Neutrophil (primary cell): ENCODE data around the gene GDF10.

Source experiments
- H3K27ac ChIP-seq: fragments of 200-600 bp; sonication (generic); 2 replicates; pipeline ENCODE4 v1.5.1; 2016; ENCODE audit warnings: mild to moderate bottlenecking, moderate library complexity
- H3K27me3 ChIP-seq: fragments of 200-600 bp; sonication (generic); 2 replicates; pipeline ENCODE4 v1.6.0; 2016; ENCODE audit warnings: mild to moderate bottlenecking
- H3K36me3 ChIP-seq: fragments of 200-600 bp; sonication (generic); 2 replicates; pipeline ENCODE4 v1.5.1; 2017
- H3K4me1 ChIP-seq, 2 experiments: fragments of 200-600 bp in 1 of 2; sonication (generic) in 1 of 2; 1 replicate in 1 of 2; 2 replicates in 1 of 2; pipeline versions ENCODE4 v1.5.1 to v1.6.1; 2013 to 2016; ENCODE audit warnings: low read depth in 1 of 2, low read length in 1 of 2, mild to moderate bottlenecking in 1 of 2, moderate library complexity in 1 of 2; ENCODE audit not compliant: control insufficient read depth in 1 of 2, insufficient read depth in 1 of 2
- H3K4me3 ChIP-seq, 2 experiments: fragments of 200-600 bp in 1 of 2; sonication (generic) in 1 of 2; 1 replicate in 1 of 2; 2 replicates in 1 of 2; pipeline ENCODE4 v1.5.1; 2013 to 2016; ENCODE audit warnings: low read depth in 1 of 2, low read length in 1 of 2, mild to moderate bottlenecking in 1 of 2, moderate library complexity in 1 of 2
- H3K9me3 ChIP-seq: fragments of 200-600 bp; sonication (generic); 2 replicates; pipeline ENCODE4 v1.5.1; 2016
- CTCF ChIP-seq: fragments of 200-600 bp; sonication (generic); IDR thresholded peaks from 2 replicates; pipeline ENCODE4 v1.5.1; 2016; ENCODE audit warnings: antibody characterized with exemption

GDF10 gene

GRCh38 chr10:47285381-47286115, 14.4 kb upstream of the GDF10 start:
- no peaks in the 10 kb centered on the region for H3K9me3 ChIP-seq
- no peaks in the 10 kb centered on the region for H3K36me3 ChIP-seq
- no peaks in the 10 kb centered on the region for H3K27me3 ChIP-seq
- TF ChIP-seq CTCF, result no peak
- peaks cover 17% of the 10 kb centered on the region in 2 experiments for H3K4me1 ChIP-seq
- H3K4me3 ChIP-seq, result no peak overlapping the region
- H3K27ac ChIP-seq, result peak overlapping the region; percentile 63

GRCh38 chr10:47286116-47286505, 13.9 kb upstream of the GDF10 start:
- Histone ChIP-seq H3K27ac (peak overlapping the region; percentile 63), H3K36me3 (no peaks in the 10 kb centered on the region), H3K27me3 (no peaks in the 10 kb centered on the region), H3K4me3 (no peak overlapping the region), H3K9me3 (no peaks in the 10 kb centered on the region), H3K4me1 (peaks cover 17% of the 10 kb centered on the region in 2 experiments)
- no peak for TF ChIP-seq CTCF

GRCh38 chr10:47286591-47287315, 13.2 kb upstream of the GDF10 start:
- Histone ChIP-seq H3K9me3 (no peaks in the 10 kb centered on the region), H3K4me3 (no peak overlapping the region), H3K4me1 (peaks cover 17% of the 10 kb centered on the region in 2 experiments), H3K27me3 (no peaks in the 10 kb centered on the region), H3K36me3 (no peaks in the 10 kb centered on the region), H3K27ac (peak overlapping the region; percentile 63)
- no peak for TF ChIP-seq CTCF

GRCh38 chr10:47287365-47287802, 12.6 kb upstream of the GDF10 start:
- no peaks in the 10 kb centered on the region for H3K9me3 ChIP-seq
- TF ChIP-seq CTCF, result no peak
- H3K27me3 ChIP-seq, result no peaks in the 10 kb centered on the region
- H3K4me1 ChIP-seq, result peaks cover 17% of the 10 kb centered on the region in 2 experiments
- H3K36me3 ChIP-seq, result no peaks in the 10 kb centered on the region
- no peak overlapping the region for H3K27ac ChIP-seq
- H3K4me3 ChIP-seq, result no peak overlapping the region

- Histone ChIP-seq H3K4me3 (no peak overlapping the region), H3K4me1 (peaks cover 17% of the 10 kb centered on the region in 2 experiments), H3K27ac (no peak overlapping the region), H3K9me3 (no peaks in the 10 kb centered on the region), H3K36me3 (no peaks in the 10 kb centered on the region), H3K27me3 (no peaks in the 10 kb centered on the region)
- TF ChIP-seq CTCF, result no peak
Observed at GRCh38 chr10:47287805-47288204, 12.2 kb upstream of the GDF10 start.
